ENCODE measurements around the gene PLPP1. TPM values are rescaled to one million over a fixed set of nuclear protein-coding genes. Genes with fewer than 3 reads are reported as not detected.

The PLPP1 gene
- total RNA-seq, 1 donor from 2014 or later = 23.9 TPM

DNA sequence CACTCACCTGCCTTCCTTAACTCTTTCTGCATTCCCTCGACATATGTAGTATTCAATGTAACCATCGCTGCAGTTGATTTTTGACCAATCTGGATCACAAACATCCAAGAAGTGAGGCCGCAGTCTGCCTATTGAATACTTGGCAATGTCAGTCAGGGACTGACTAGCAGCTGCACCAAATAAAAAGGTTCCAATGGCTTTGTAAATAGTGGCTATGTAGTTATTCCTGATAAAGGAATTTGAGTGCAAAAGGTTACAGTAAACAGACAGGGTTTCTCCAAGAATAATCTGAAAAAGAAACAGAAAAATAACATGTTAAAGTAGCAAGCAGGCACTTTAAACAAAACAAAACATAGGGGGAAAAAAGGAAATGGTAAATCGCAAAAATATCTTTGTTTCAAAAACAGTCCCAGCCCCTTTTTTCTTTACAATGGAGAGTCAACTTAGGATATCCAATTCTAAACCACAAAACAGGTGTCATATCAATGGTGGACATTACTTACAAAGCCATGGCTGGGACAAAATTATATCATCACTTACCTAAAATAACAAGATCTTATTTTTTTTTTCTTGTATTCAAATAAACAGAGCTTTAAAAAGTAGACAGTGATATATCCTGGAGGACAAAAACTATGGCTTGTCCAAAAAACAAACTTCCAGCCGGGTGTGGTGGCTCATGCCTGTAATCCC lies 66.8 kb downstream of the PLPP1 start:
- no peaks in the 10 kb centered on the region for H3K79me2 ChIP-seq (ENCODE audit: low read depth)
- H3F3A ChIP-seq (ENCODE audit: low read depth) = no peaks in the 10 kb centered on the region
- H3K36me3 Mint-ChIP-seq = peaks cover 8% of the 10 kb centered on the region
- DNase-seq (ENCODE audit: low spot score) = no peak
- H3K9me3 Mint-ChIP-seq = no peaks in the 10 kb centered on the region
- H3K9ac ChIP-seq = no peak overlapping the region
- no peaks in the 10 kb centered on the region for H3K36me3 ChIP-seq
- no peaks in the 10 kb centered on the region for H3K4me1 Mint-ChIP-seq
- no peaks in the 10 kb centered on the region for H3K9me3 ChIP-seq (ENCODE audit: low read depth)
- H3K4me2 ChIP-seq = no peak overlapping the region
- H3K27me3 ChIP-seq = no peaks in the 10 kb centered on the region
- H3K27ac Mint-ChIP-seq = no peak overlapping the region
- H3K27ac ChIP-seq = no peak overlapping the region
- no peaks in the 10 kb centered on the region for H3K4me1 ChIP-seq
- no peaks in the 10 kb centered on the region for H3K27me3 Mint-ChIP-seq (ENCODE audit: insufficient read depth, low read depth)
- H3K4me3 ChIP-seq = no peak overlapping the region
- no peak for TF ChIP-seq CTCF (IDR thresholded peaks at IDR 0.05)
- TF ChIP-seq EZH2 (IDR thresholded peaks at IDR 0.05) = no peak
- TF ChIP-seq EZH2phosphoT487 (IDR thresholded peaks at IDR 0.05) = no peak
- H3K4me3 Mint-ChIP-seq = no peak overlapping the region
- H2AFZ ChIP-seq (replicated peaks) = no peak overlapping the region
- no peaks in the 10 kb centered on the region for H4K20me1 ChIP-seq (ENCODE audit: low read depth)

- Mint-ChIP-seq H3K4me1 (peaks cover 6% of the 10 kb centered on the region), H3K4me3 (no peak overlapping the region), H3K36me3 (peaks cover 12% of the 10 kb centered on the region), H3K9me3 (no peaks in the 10 kb centered on the region), H3K27ac (no peak overlapping the region), H3K27me3 (ENCODE audit: insufficient read depth, low read depth) (no peaks in the 10 kb centered on the region)
- Histone ChIP-seq H3K4me2 (no peak overlapping the region), H3K27ac (no peak overlapping the region), H3F3A (ENCODE audit: low read depth) (no peaks in the 10 kb centered on the region), H3K27me3 (no peaks in the 10 kb centered on the region), H3K4me3 (no peak overlapping the region), H3K9me3 (ENCODE audit: low read depth) (no peaks in the 10 kb centered on the region), H3K4me1 (peaks cover 6% of the 10 kb centered on the region), H2AFZ (replicated peaks) (no peak overlapping the region), H4K20me1 (ENCODE audit: low read depth) (no peaks in the 10 kb centered on the region), H3K36me3 (no peaks in the 10 kb centered on the region), H3K79me2 (ENCODE audit: low read depth) (peaks cover 25% of the 10 kb centered on the region), H3K9ac (no peak overlapping the region)
- TF ChIP-seq CTCF (IDR thresholded peaks at IDR 0.05) (no peak), EZH2phosphoT487 (IDR thresholded peaks at IDR 0.05) (no peak), EZH2 (IDR thresholded peaks at IDR 0.05) (no peak)
- DNase-seq (ENCODE audit: low spot score) = no peak
Measured at GRCh38 chr5:55463613-55464012, 71.2 kb downstream of the PLPP1 start.

- no peaks in the 10 kb centered on the region for H3K27me3 Mint-ChIP-seq (ENCODE audit: insufficient read depth, low read depth)
- no peak overlapping the region for H3K4me2 ChIP-seq
- no peak for DNase-seq (ENCODE audit: low spot score)
- H3K4me1 ChIP-seq = peaks cover 6% of the 10 kb centered on the region
- peaks cover 25% of the 10 kb centered on the region for H3K79me2 ChIP-seq (ENCODE audit: low read depth)
- no peak overlapping the region for H3K4me3 Mint-ChIP-seq
- H2AFZ ChIP-seq (replicated peaks) = no peak overlapping the region
- H3K27me3 ChIP-seq = no peaks in the 10 kb centered on the region
- no peaks in the 10 kb centered on the region for H3K36me3 ChIP-seq
- H3K27ac ChIP-seq = no peak overlapping the region
- TF ChIP-seq EZH2 (IDR thresholded peaks at IDR 0.05) (no peak), EZH2phosphoT487 (IDR thresholded peaks at IDR 0.05) (no peak), CTCF (IDR thresholded peaks at IDR 0.05) (no peak)
- H3K27ac Mint-ChIP-seq = no peak overlapping the region
- H3K9me3 ChIP-seq (ENCODE audit: low read depth) = no peaks in the 10 kb centered on the region
- H3K4me3 ChIP-seq = no peak overlapping the region
- no peak overlapping the region for H3K9ac ChIP-seq
- H3K4me1 Mint-ChIP-seq = peaks cover 6% of the 10 kb centered on the region
- peaks cover 9% of the 10 kb centered on the region for H3K36me3 Mint-ChIP-seq
- no peaks in the 10 kb centered on the region for H3K9me3 Mint-ChIP-seq
- H3F3A ChIP-seq (ENCODE audit: low read depth) = no peaks in the 10 kb centered on the region
- no peaks in the 10 kb centered on the region for H4K20me1 ChIP-seq (ENCODE audit: low read depth)
Measured at GRCh38 chr5:55459572-55459971, 75.2 kb downstream of the PLPP1 start.
